K562 (cell line): Measurements from ENCODE around the gene CCL8. TPM values are rescaled to one million over a fixed set of nuclear protein-coding genes. Genes with fewer than 3 reads are reported as not detected.

ENCODE experiments used
- ATAC-seq: fragments of 200-7000 bp; cut with Tn5 transposase; 3 replicates; pipeline ENCODE4 v1.9.1; 2020; ENCODE audit warnings: moderate library complexity
- BruUV-seq: library from RNA; stranded (reverse); fragments of 400-500 nt; replicated peaks from 2 replicates; lab custom pipeline; 2021; lab: Mats Ljungman, UMichigan
- CTCF ChIA-PET: fragments of 300-600 bp; formaldehyde crosslinking; extraction: SDS; loops from one replicate; lab custom pipeline; 2021; ENCODE audit warnings: low intra/inter-chr PET ratio; lab: Yijun Ruan, JAX
- POLR2A ChIA-PET: fragments of 300-600, 350-650 bp; sonication (Branson Sonifier 250); formaldehyde crosslinking; extraction: SDS; loops from one replicate; lab custom pipeline; 2021; ENCODE audit warnings: antibody characterized with exemption, inconsistent platforms; lab: Yijun Ruan, JAX
- DNase-seq, 4 experiments: peaks; one replicate each; pipeline versions ENCODE4 v3.0.0 to v3.0.0-alpha.2; 2011 to 2018; ENCODE audit warnings: low spot score in 3 of 4, mixed read lengths in 3 of 4; ENCODE audit errors: extremely low read depth in 1 of 4
- FAIRE-seq: peaks from 2 replicates; lab custom pipeline; 2011; peaks lifted over from hg19 to GRCh38; lab: Jason Lieb, UNC
- H2AFZ ChIP-seq: 2 replicates; pipeline ENCODE4 v1.6.0; 2011; ENCODE audit warnings: low read depth, low read length, control low read depth, inconsistent platforms
- H3K27ac ChIP-seq: fragments of 200-600 bp; 3 replicates; pipeline ENCODE4 v1.8.0; 2011; ENCODE audit warnings: low read depth, mild to moderate bottlenecking, control low read depth, inconsistent platforms, low read length, moderate library complexity, mixed read lengths; ENCODE audit errors: extremely low read depth
- H3K27me3 ChIP-seq, 2 experiments: fragments of 300-600 bp in 1 of 2; 2 replicates in 1 of 2; 3 replicates in 1 of 2; pipeline versions ENCODE4 v1.6.0 to v1.8.0; 2011; ENCODE audit warnings: inconsistent platforms in 2 of 2, low read length in 2 of 2, mild to moderate bottlenecking in 1 of 2, mixed read lengths in 1 of 2, moderate library complexity in 1 of 2; ENCODE audit not compliant: control insufficient read depth in 2 of 2, insufficient read depth in 2 of 2
- H3K36me3 ChIP-seq: fragments of 300-600 bp; 3 replicates; pipeline ENCODE4 v1.8.0; 2011; ENCODE audit warnings: mild to moderate bottlenecking, low read length, inconsistent platforms; ENCODE audit not compliant: control insufficient read depth, insufficient read depth
- H3K4me1 ChIP-seq, 2 experiments: fragments of 200-600 bp in 1 of 2; replicated peaks in 1 of 2; 2 replicates in 1 of 2; 3 replicates in 1 of 2; pipeline versions ENCODE4 v1.5.1 to v1.8.0; 2011; ENCODE audit warnings: inconsistent platforms in 2 of 2, low read length in 2 of 2, mild to moderate bottlenecking in 1 of 2, mixed read lengths in 1 of 2, moderate library complexity in 1 of 2; ENCODE audit not compliant: control insufficient read depth in 2 of 2, insufficient read depth in 2 of 2
- H3K4me2 ChIP-seq: 2 replicates; pipeline ENCODE4 v1.6.1; 2011; ENCODE audit warnings: low read length, control low read depth, inconsistent platforms, mixed read lengths; ENCODE audit not compliant: insufficient read depth
- H3K4me3 ChIP-seq: fragments of 200-600 bp; sonication (generic), shearing (Covaris generic); 2 replicates; pipeline ENCODE4 v1.5.1; 2016; ENCODE audit warnings: control low read depth, inconsistent platforms
- H3K79me2 ChIP-seq: fragments of 200-600 bp; 3 replicates; pipeline ENCODE4 v1.8.0; 2011; ENCODE audit warnings: low read length, inconsistent platforms; ENCODE audit not compliant: control insufficient read depth, insufficient read depth
- H3K9ac ChIP-seq, 2 experiments: 2 replicates each; pipeline versions ENCODE4 v1.6.0 to v1.6.1; 2011; ENCODE audit warnings: low read depth in 2 of 2, low read length in 2 of 2, control low read depth in 1 of 2, inconsistent platforms in 1 of 2, mild to moderate bottlenecking in 1 of 2, mixed read lengths in 1 of 2; ENCODE audit not compliant: insufficient read depth in 1 of 2
- H3K9me1 ChIP-seq: one replicate; pipeline ENCODE4 v1.6.0; 2011; ENCODE audit warnings: inconsistent platforms, mild to moderate bottlenecking, low read length, moderate library complexity; ENCODE audit not compliant: control insufficient read depth, insufficient read depth
- H3K9me3 ChIP-seq: replicated peaks from 2 replicates; pipeline ENCODE4 v1.5.1; 2011; ENCODE audit warnings: low read depth, low read length, inconsistent platforms; ENCODE audit not compliant: control insufficient read depth, insufficient read depth
- H4K20me1 ChIP-seq: replicated peaks from 2 replicates; pipeline ENCODE4 v1.6.1; 2011; ENCODE audit warnings: low read length, inconsistent platforms, mixed read lengths; ENCODE audit not compliant: control insufficient read depth, insufficient read depth
- ADNP ChIP-seq: fragments of 200-800 bp; sonication (Bioruptor generic); IDR thresholded peaks from 2 replicates; pipeline ENCODE4 v1.6.1; 2016; ENCODE audit warnings: missing genetic modification characterization, missing compliant biosample characterization
- CCAR2 ChIP-seq: fragments of 200-400 bp; formaldehyde crosslinking; IDR thresholded peaks from 2 replicates; pipeline ENCODE4 v1.6.1; 2017; ENCODE audit warnings: mild to moderate bottlenecking, low read depth, low read length
- COPS2 ChIP-seq: fragments of 450-650 bp; conservative IDR thresholded peaks from 2 replicates; pipeline ENCODE4 v1.6.1; 2016; ENCODE audit warnings: mild to moderate bottlenecking, moderate library complexity
- DPF2 ChIP-seq: fragments of 450-650 bp; IDR thresholded peaks from 2 replicates; pipeline ENCODE4 v1.6.1; 2016
- MXI1 ChIP-seq: IDR thresholded peaks from 2 replicates; pipeline ENCODE4 v1.6.1; 2011; ENCODE audit warnings: low read depth, mild to moderate bottlenecking, improper control_type of control experiment, low read length
- NONO ChIP-seq, 2 experiments: fragments of 200-400 bp in 1 of 2; fragments of 450-650 bp in 1 of 2; formaldehyde crosslinking in 1 of 2; IDR thresholded peaks; 2 replicates each; pipeline ENCODE4 v1.6.1; 2017; ENCODE audit warnings: low read depth in 2 of 2, mild to moderate bottlenecking in 2 of 2, moderate library complexity in 2 of 2, low read length in 1 of 2
- NR1H2 ChIP-seq: sonication (generic); formaldehyde crosslinking; IDR thresholded peaks from 2 replicates; pipeline ENCODE4 v1.4.0; 2020; ENCODE audit warnings: mild to moderate bottlenecking, missing genetic modification reagents
- POLR3A ChIP-seq: IDR thresholded peaks from 2 replicates; pipeline ENCODE4 v1.6.1; 2011; ENCODE audit warnings: borderline replicate concordance, mild to moderate bottlenecking, moderate library complexity; ENCODE audit not compliant: insufficient read length, insufficient read depth; ENCODE audit errors: extremely low read depth
- RBM15 ChIP-seq: fragments of 200-400 bp; formaldehyde crosslinking; IDR thresholded peaks from 2 replicates; pipeline ENCODE4 v1.6.1; 2018; ENCODE audit warnings: mild to moderate bottlenecking, low read length, moderate library complexity; ENCODE audit not compliant: insufficient read depth
- SAFB ChIP-seq: fragments of 200-400 bp; formaldehyde crosslinking; IDR thresholded peaks from 2 replicates; pipeline ENCODE4 v1.6.1; 2017; ENCODE audit warnings: low read depth, low read length, borderline replicate concordance
- SIN3B ChIP-seq: fragments of 450-650 bp; IDR thresholded peaks from 2 replicates; pipeline ENCODE4 v1.6.1; 2017; ENCODE audit warnings: low read depth, mild to moderate bottlenecking, moderate library complexity
- TEAD1 ChIP-seq, 2 experiments: fragments of 450-650 bp in 1 of 2; sonication (generic) in 1 of 2; formaldehyde crosslinking; IDR thresholded peaks; 2 replicates each; pipeline versions ENCODE4 v1.4.0 to v1.8.0; 2020 to 2022; ENCODE audit warnings: mild to moderate bottlenecking in 2 of 2, missing genetic modification reagents in 1 of 2
- U2AF1 ChIP-seq: fragments of 200-400 bp; formaldehyde crosslinking; optimal IDR thresholded peaks from 2 replicates; pipeline ENCODE3; 2017; ENCODE audit warnings: mild to moderate bottlenecking, low read depth, low read length, moderate library complexity
- ZC3H8 ChIP-seq: fragments of 450-650 bp; IDR thresholded peaks from 2 replicates; pipeline ENCODE4 v1.6.1; 2017
- WGBS: fragments of 100-300 bp; shearing (Covaris generic); methylation state at CpG from one replicate; pipeline ENCODE4 v1.1.6; 2016; ENCODE audit warnings: low coverage, mixed read lengths; ENCODE audit not compliant: insufficient coverage; ENCODE audit errors: missing lambda C conversion rate; 5-methylcytosine and 5-hydroxymethylcytosine counted together
- in situ Hi-C: fragments of 300-500 bp; cut with MboI; formaldehyde crosslinking; loops from 4 replicates; pipeline ENCODE4 v1.15.0; 2018; ENCODE audit warnings: inconsistent platforms, mixed read lengths
- intact Hi-C: fragments of 100-400 bp; cut with micrococcal nuclease; formaldehyde crosslinking; loops from 2 replicates; pipeline ENCODE4 v1.14.2; 2022
- polyA plus RNA-seq, 8 experiments: library from polyadenylated mRNA; depleted of rRNA in 4 of 8; stranded (reverse) in 5 of 8; unstranded in 3 of 8; fragments of >200 nt; fragmentation: Nextera tagmentation in 2 of 8; fragmentation: Illumina TruSeq in 1 of 8; extraction: Ambion mirVana in 2 of 8; extraction: Trizol in 1 of 8; gene quantifications; 2 replicates each; pipeline versions ENCODE4 v1.2.1 to v1.2.3, GENCODE V29; 2011 to 2014; ENCODE audit warnings: inconsistent platforms in 1 of 8, missing spikeins in 1 of 8
- total RNA-seq, 7 experiments: library from RNA; depleted of rRNA in 6 of 7; stranded (reverse); fragments of >200 nt in 6 of 7; fragmentation: Illumina TruSeq in 2 of 7; extraction: Trizol in 2 of 7; gene quantifications; 2 replicates each; pipeline versions ENCODE4 v1.2.1 to v1.2.3, GENCODE V29; 2011 to 2021; ENCODE audit warnings: low replicate concordance in 1 of 7
- TF ChIP-seq, protein P1 (sequence below): fragments of 450-650 bp; IDR thresholded peaks from 2 replicates; pipeline ENCODE4 v1.7.1; 2018; ENCODE audit warnings: mild to moderate bottlenecking, low read depth; ENCODE audit not compliant: partially characterized antibody
- TF ChIP-seq, protein P2 (sequence below): fragments of 200-800 bp; sonication (Bioruptor generic); IDR thresholded peaks from 2 replicates; pipeline ENCODE4 v1.6.1; 2017; ENCODE audit warnings: missing genetic modification characterization, missing compliant biosample characterization

Gene CCL8
- total and polyA plus RNA-seq, 9 of the 15 experiments (the other 6 are each of a cell fraction or from before 2014, with no cell fraction given): 0.06 TPM; not detected in 8

DNA sequence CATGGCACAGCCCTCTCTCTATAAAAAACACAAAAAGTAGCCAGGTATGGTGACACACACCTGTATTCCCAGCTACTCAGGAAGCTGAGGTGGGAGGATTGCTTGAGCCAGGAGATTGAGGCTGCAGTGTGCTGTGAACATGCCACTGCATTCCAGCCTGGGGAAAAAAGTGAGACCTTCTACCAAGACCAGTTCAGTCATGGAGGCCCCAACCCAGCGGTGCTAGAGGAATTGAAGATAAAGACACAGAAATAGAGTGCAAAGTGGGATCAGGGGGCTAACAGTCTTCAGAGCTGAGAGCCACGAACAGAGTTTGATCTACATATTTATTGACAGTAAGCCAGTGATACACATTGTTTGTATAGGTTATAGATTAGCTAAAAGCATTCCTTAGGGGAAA is 15.6 kb upstream of the CCL8 start:
- in situ Hi-C loops: loop anchor here (10.0 kb wide), 1 partner anchor 99 kb away; no protein-coding TSS in a partner anchor
- no peak overlapping the region for H3K4me2 ChIP-seq

More for the DNA sequence above, 15.6 kb upstream of the CCL8 start:
- FAIRE-seq (no peak), ATAC-seq (no peak), DNase-seq (no peak)
- POLR2A ChIA-PET: no interaction called here
- Histone ChIP-seq H3K4me3 (no peak overlapping the region), H2AFZ (no peak overlapping the region), H4K20me1 (no peaks in the 10 kb centered on the region), H3K27me3 (peaks cover 0 to 4% of the 10 kb centered on the region in 2 experiments; a peak in 2 of 5 replicates), H3K79me2 (no peaks in the 10 kb centered on the region), H3K9ac (no peak overlapping the region), H3K27ac (no peak overlapping the region), H3K4me1 (no peaks in the 10 kb centered on the region), H3K36me3 (no peaks in the 10 kb centered on the region), H3K9me3 (no peaks in the 10 kb centered on the region), H3K9me1 (no peaks in the 10 kb centered on the region)
- CTCF ChIA-PET: interaction anchor here (4.6 kb wide), 1 partner anchor 104 kb away, joined by 55 read pairs; no protein-coding TSS in a partner anchor
- TF ChIP-seq ADNP (tag): no peak
- TF ChIP-seq COPS2: no peak
- TF ChIP-seq NR1H2 (CRISPR knock-in tag): no peak
- no peak for TF ChIP-seq RBM15
- TF ChIP-seq, protein P1, sequence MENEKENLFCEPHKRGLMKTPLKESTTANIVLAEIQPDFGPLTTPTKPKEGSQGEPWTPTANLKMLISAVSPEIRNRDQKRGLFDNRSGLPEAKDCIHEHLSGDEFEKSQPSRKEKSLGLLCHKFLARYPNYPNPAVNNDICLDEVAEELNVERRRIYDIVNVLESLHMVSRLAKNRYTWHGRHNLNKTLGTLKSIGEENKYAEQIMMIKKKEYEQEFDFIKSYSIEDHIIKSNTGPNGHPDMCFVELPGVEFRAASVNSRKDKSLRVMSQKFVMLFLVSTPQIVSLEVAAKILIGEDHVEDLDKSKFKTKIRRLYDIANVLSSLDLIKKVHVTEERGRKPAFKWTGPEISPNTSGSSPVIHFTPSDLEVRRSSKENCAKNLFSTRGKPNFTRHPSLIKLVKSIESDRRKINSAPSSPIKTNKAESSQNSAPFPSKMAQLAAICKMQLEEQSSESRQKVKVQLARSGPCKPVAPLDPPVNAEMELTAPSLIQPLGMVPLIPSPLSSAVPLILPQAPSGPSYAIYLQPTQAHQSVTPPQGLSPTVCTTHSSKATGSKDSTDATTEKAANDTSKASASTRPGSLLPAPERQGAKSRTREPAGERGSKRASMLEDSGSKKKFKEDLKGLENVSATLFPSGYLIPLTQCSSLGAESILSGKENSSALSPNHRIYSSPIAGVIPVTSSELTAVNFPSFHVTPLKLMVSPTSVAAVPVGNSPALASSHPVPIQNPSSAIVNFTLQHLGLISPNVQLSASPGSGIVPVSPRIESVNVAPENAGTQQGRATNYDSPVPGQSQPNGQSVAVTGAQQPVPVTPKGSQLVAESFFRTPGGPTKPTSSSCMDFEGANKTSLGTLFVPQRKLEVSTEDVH: no peak
- TF ChIP-seq, protein P2, sequence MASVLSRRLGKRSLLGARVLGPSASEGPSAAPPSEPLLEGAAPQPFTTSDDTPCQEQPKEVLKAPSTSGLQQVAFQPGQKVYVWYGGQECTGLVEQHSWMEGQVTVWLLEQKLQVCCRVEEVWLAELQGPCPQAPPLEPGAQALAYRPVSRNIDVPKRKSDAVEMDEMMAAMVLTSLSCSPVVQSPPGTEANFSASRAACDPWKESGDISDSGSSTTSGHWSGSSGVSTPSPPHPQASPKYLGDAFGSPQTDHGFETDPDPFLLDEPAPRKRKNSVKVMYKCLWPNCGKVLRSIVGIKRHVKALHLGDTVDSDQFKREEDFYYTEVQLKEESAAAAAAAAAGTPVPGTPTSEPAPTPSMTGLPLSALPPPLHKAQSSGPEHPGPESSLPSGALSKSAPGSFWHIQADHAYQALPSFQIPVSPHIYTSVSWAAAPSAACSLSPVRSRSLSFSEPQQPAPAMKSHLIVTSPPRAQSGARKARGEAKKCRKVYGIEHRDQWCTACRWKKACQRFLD (CRISPR knock-in tag): no peak
- TF ChIP-seq NONO (IDR thresholded peaks at IDR 0.05; ENCODE audit: low read depth in 2 of 2, low read length in 1 of 2): no peak
- TF ChIP-seq U2AF1: no peak
- TF ChIP-seq ZC3H8: no peak
- TF ChIP-seq DPF2: no peak
- no peak for TF ChIP-seq POLR3A
- TF ChIP-seq SIN3B: no peak
- TF ChIP-seq CCAR2: no peak
- TF ChIP-seq TEAD1 (CRISPR knock-in tag; IDR thresholded peaks at IDR 0.05): no peak
- no peak for TF ChIP-seq SAFB
- TF ChIP-seq MXI1: no peak
- BruUV-seq: no TSS peak
- 0% methylated on average over 2 of the region's 2 CpGs for WGBS
- intact Hi-C loops: no loop called here
